Measurements from ENCODE around the gene RICTOR.

DNA sequence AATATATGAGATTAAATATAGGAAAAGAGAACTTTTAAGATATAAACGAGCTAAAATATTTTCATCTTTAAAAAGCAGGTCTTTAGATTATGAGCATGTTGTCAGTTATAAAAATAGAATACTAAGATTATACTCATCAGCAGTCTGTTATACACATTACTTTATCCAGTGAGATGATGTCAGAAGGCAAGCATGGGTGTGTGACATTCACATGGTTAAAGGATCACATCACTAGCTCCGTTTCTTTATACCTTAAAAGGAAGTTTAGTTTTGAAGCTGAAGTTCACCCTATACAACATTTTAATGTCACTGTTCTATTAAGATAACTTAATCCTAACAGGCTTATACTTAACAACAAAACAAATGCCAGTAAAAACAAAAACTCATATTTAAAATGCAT is 59.6 kb downstream of the RICTOR start:
- TF ChIP-seq CTCF (IDR thresholded peaks at IDR 0.05 in 2 of 3, conservative IDR thresholded peaks at IDR 0.05 in 1 of 3; ENCODE audit: borderline replicate concordance in 1 of 3, insufficient read depth in 1 of 3, low read depth in 2 of 3, low read length in 2 of 3) (no peak), EZH2phosphoT487 (IDR thresholded peaks at IDR 0.05; ENCODE audit: borderline replicate concordance) (no peak)
